B cell (primary cell): ENCODE results near the gene ANKRD11. TPM values are rescaled to one million over a fixed set of nuclear protein-coding genes. Genes with fewer than 3 reads are reported as not detected.

Experiments used
- ATAC-seq: fragments of 200-7000 bp; cut with Tn5 transposase; one replicate; pipeline ENCODE4 v1.10.0; 2021; ENCODE audit warnings: low read depth, mild to moderate bottlenecking, moderate number of reproducible peaks, moderate library complexity
- CTCF ChIA-PET: fragments of 350-600 bp; sonication (Branson Sonifier 250); formaldehyde crosslinking; loops from one replicate; lab custom pipeline; 2021; ENCODE audit warnings: antibody characterized with exemption, inconsistent platforms; lab: Charles Lee
- POLR2A ChIA-PET: fragments of 350-600 bp; sonication (Branson Sonifier 250); formaldehyde crosslinking; loops from one replicate; lab custom pipeline; 2021; ENCODE audit warnings: antibody characterized with exemption; lab: Charles Lee
- DNase-seq: peaks from one replicate; pipeline ENCODE4 v3.0.0; 2013
- H2AFZ ChIP-seq: 2 replicates; pipeline ENCODE4 v1.6.1; 2012; ENCODE audit warnings: mild to moderate bottlenecking, low read depth, low read length; ENCODE audit not compliant: insufficient read depth, poor library complexity, severe bottlenecking
- H3K27ac ChIP-seq, 2 donors: 1 replicate in 1 of 2; 2 replicates in 1 of 2; pipeline ENCODE4 v1.5.1; 2012 to 2013; ENCODE audit warnings: low read length in 2 of 2, mild to moderate bottlenecking in 2 of 2, moderate library complexity in 1 of 2
- H3K27me3 ChIP-seq, 4 experiments: fragments of 200-600 bp in 1 of 4; sonication (generic) in 1 of 4; replicated peaks in 1 of 4; 1 replicate in 2 of 4; 2 replicates in 2 of 4; pipeline versions ENCODE4 v1.6.1 to v1.7.0; 2013 to 2016; ENCODE audit warnings: low read length in 3 of 4, mild to moderate bottlenecking in 2 of 4, mixed read lengths in 1 of 4, moderate library complexity in 1 of 4; ENCODE audit not compliant: insufficient read depth in 4 of 4, control insufficient read depth in 3 of 4; ENCODE audit errors: control extremely low read depth in 1 of 4
- H3K36me3 ChIP-seq, 2 experiments: replicated peaks in 1 of 2; 1 replicate in 1 of 2; 2 replicates in 1 of 2; pipeline versions ENCODE4 v1.6.1 to v1.7.1; 2013; ENCODE audit warnings: low read length in 1 of 2; ENCODE audit not compliant: insufficient read depth in 2 of 2, control insufficient read depth in 1 of 2; ENCODE audit errors: control extremely low read depth in 1 of 2, extremely low read depth in 1 of 2
- H3K4me1 ChIP-seq, 2 donors: fragments of 200-600 bp in 1 of 2; sonication (generic) in 1 of 2; 1 replicate in 1 of 2; 2 replicates in 1 of 2; pipeline versions ENCODE4 v1.5.1 to v1.6.1; 2013 to 2017; ENCODE audit warnings: low read length in 2 of 2; ENCODE audit not compliant: control insufficient read depth in 2 of 2, insufficient read depth in 2 of 2
- H3K4me2 ChIP-seq: replicated peaks from 2 replicates; pipeline ENCODE3; 2012; ENCODE audit warnings: mild to moderate bottlenecking, low read depth, low read length; ENCODE audit not compliant: poor library complexity, severe bottlenecking
- H3K4me3 ChIP-seq, 5 experiments: fragments of 200-600 bp in 1 of 5; sonication (generic) in 1 of 5; 1 replicate in 3 of 5; 2 replicates in 2 of 5; pipeline versions ENCODE4 v1.5.1 to v1.7.0; 2011 to 2016; ENCODE audit warnings: low read length in 4 of 5, mild to moderate bottlenecking in 4 of 5, low read depth in 2 of 5, control low read depth in 1 of 5, moderate library complexity in 1 of 5; ENCODE audit not compliant: insufficient read depth in 1 of 5; ENCODE audit errors: control extremely low read depth in 1 of 5, extremely low read depth in 1 of 5
- H3K79me2 ChIP-seq: fragments of 200-600 bp; sonication (generic); one replicate; pipeline ENCODE4 v1.6.0; 2016; ENCODE audit warnings: low read length; ENCODE audit not compliant: control insufficient read depth, insufficient read depth
- H3K9ac ChIP-seq: fragments of 200-600 bp; sonication (generic); 2 replicates; pipeline ENCODE4 v1.6.1; 2017; ENCODE audit warnings: mild to moderate bottlenecking, low read length, moderate library complexity
- H3K9me3 ChIP-seq, 3 donors: one replicate each; pipeline versions ENCODE4 v1.6.1 to v1.7.1; 2013; ENCODE audit warnings: low read length in 2 of 3; ENCODE audit not compliant: control insufficient read depth in 2 of 3, insufficient read depth in 1 of 3; ENCODE audit errors: control extremely low read depth in 1 of 3
- H4K20me1 ChIP-seq: 2 replicates; pipeline ENCODE4 v1.6.0; 2012; ENCODE audit warnings: mild to moderate bottlenecking, low read length; ENCODE audit not compliant: insufficient read depth, control insufficient read depth, poor library complexity, severe bottlenecking
- H3K27ac Mint-ChIP-seq: one replicate; pipeline ENCODE4 v1.8.0; 2021; ENCODE audit warnings: mixed read lengths
- H3K27me3 Mint-ChIP-seq: one replicate; pipeline ENCODE4 v1.8.0; 2021; ENCODE audit warnings: mixed read lengths
- H3K4me1 Mint-ChIP-seq: one replicate; pipeline ENCODE4 v1.8.0; 2021; ENCODE audit warnings: mixed read lengths
- H3K4me3 Mint-ChIP-seq: one replicate; pipeline ENCODE4 v1.8.0; 2021; ENCODE audit warnings: mixed read lengths
- H3K9me3 Mint-ChIP-seq: one replicate; pipeline ENCODE4 v1.8.0; 2022; ENCODE audit warnings: mixed read lengths; ENCODE audit not compliant: insufficient read depth
- CTCF ChIP-seq: fragments of 200-600 bp; IDR thresholded peaks from one replicate; pipeline ENCODE4 v1.8.0; 2022; ENCODE audit warnings: antibody characterized with exemption, mild to moderate bottlenecking
- EZH2 ChIP-seq: IDR thresholded peaks from 2 replicates; pipeline ENCODE4 v1.6.1; 2012; ENCODE audit warnings: borderline replicate concordance, low read depth, mild to moderate bottlenecking, moderate library complexity, low read length; ENCODE audit not compliant: insufficient read depth, poor library complexity, severe bottlenecking
- WGBS: methylation state at CpG from one replicate; pipeline ENCODE4 v1.1.5; 2013; ENCODE audit warnings: missing lambda C conversion rate; ENCODE audit not compliant: insufficient coverage; 5-methylcytosine and 5-hydroxymethylcytosine counted together
- intact Hi-C: fragments of 100-400 bp; cut with micrococcal nuclease; formaldehyde crosslinking; loops from one replicate; pipeline ENCODE4 v1.10.0; 2022
- polyA plus RNA-seq: library from polyadenylated mRNA; depleted of rRNA; stranded (reverse); fragments of >200 nt; gene quantifications from 2 replicates; pipeline ENCODE4 v1.2.3, GENCODE V29; 2012
- total RNA-seq, 2 donors: library from RNA; stranded (reverse); fragments of 120-200 nt in 1 of 2; gene quantifications; 1 replicate in 1 of 2; 2 replicates in 1 of 2; pipeline versions ENCODE4 v1.2.3 to v1.2.4, GENCODE V29; 2013 to 2022

ANKRD11 gene
- total and polyA plus RNA-seq, 2 donors (not counting 1 experiment from before 2014, with no cell fraction given): 67.9 to 314 TPM

- H3K9me3 ChIP-seq: no peaks in the 10 kb centered on the region
- peaks cover 77 to 81% of the 10 kb centered on the region in 2 donors for H3K4me1 ChIP-seq
- peaks cover 68% of the 10 kb centered on the region for H4K20me1 ChIP-seq
- Mint-ChIP-seq H3K4me3 (peak overlapping the region; percentile 75), H3K9me3 (no peaks in the 10 kb centered on the region), H3K4me1 (peaks cover 80% of the 10 kb centered on the region), H3K27me3 (no peaks in the 10 kb centered on the region), H3K27ac (peak overlapping the region; percentile 23)
- peaks cover 0 to 5% of the 10 kb centered on the region in 2 experiments for H3K36me3 ChIP-seq
- 48% methylated on average over 4 of the region's 4 CpGs for whole genome bisulfite sequencing
- intact Hi-C loops: loop anchor here (5.0 kb wide), 2 partner anchors 33 to 217 kb away; partner anchors contain the start of gene SPATA2L
- H3K9ac ChIP-seq: no peak overlapping the region
- no peak overlapping the region for H3K4me3 ChIP-seq
- DNase-seq: no peak
- ChIA-PET POLR2A (no interaction called here), CTCF (interaction anchor here (1.0 to 1.4 kb wide), 3 partner anchors 9 to 111 kb away, joined by 3 read pairs; no protein-coding TSS in a partner anchor)
- no peak overlapping the region for H2AFZ ChIP-seq
- H3K27ac ChIP-seq: peak overlapping the region; percentile 3 to 53
- H3K27me3 ChIP-seq: no peaks in the 10 kb centered on the region
- peak overlapping the region; percentile 73 for H3K4me2 ChIP-seq
- peaks cover 82% of the 10 kb centered on the region for H3K79me2 ChIP-seq
- no peak for ATAC-seq
- TF ChIP-seq CTCF (no peak), EZH2 (no peak)
These were observed 4.6 kb downstream of the ANKRD11 start for GRCh38 chr16:89485701-89486246.

GRCh38 chr16:89484923-89485679, 5.3 kb downstream of the ANKRD11 start:
- Histone ChIP-seq H3K36me3 (peaks cover 0 to 5% of the 10 kb centered on the region in 2 experiments), H3K9ac (no peak overlapping the region), H3K4me1 (peaks cover 81 to 85% of the 10 kb centered on the region in 2 donors), H3K27ac (peak overlapping the region; percentile 22 to 53), H3K27me3 (no peaks in the 10 kb centered on the region), H3K9me3 (no peaks in the 10 kb centered on the region), H3K4me2 (peak overlapping the region; percentile 73), H2AFZ (no peak overlapping the region), H4K20me1 (peaks cover 74% of the 10 kb centered on the region), H3K4me3 (no peak overlapping the region), H3K79me2 (peaks cover 89% of the 10 kb centered on the region)
- 37% methylated on average over 3 of the region's 11 CpGs for WGBS
- intact Hi-C loops: loop anchor here (1.0 to 5.0 kb wide), 4 partner anchors 9 to 217 kb away; partner anchors contain the start of gene SPATA2L
- Mint-ChIP-seq H3K4me3 (peak overlapping the region; percentile 75), H3K27ac (peak overlapping the region; percentile 82), H3K27me3 (no peaks in the 10 kb centered on the region), H3K4me1 (peaks cover 81% of the 10 kb centered on the region), H3K9me3 (no peaks in the 10 kb centered on the region)
- TF ChIP-seq CTCF: no peak
- no peak for TF ChIP-seq EZH2
- CTCF ChIA-PET: interaction anchor here (1.0 to 2.4 kb wide), 7 partner anchors 8 to 148 kb away, joined by 3 to 10 read pairs (median 3); no protein-coding TSS in a partner anchor
- ATAC-seq: no peak
- peak; percentile 69 for DNase-seq
- POLR2A ChIA-PET: interaction anchor here (0.6 kb wide), 2 partner anchors 8 to 276 kb away, joined by 3 to 5 read pairs; no protein-coding TSS in a partner anchor
